ENCODE results near the gene ZNF311.

DNA sequence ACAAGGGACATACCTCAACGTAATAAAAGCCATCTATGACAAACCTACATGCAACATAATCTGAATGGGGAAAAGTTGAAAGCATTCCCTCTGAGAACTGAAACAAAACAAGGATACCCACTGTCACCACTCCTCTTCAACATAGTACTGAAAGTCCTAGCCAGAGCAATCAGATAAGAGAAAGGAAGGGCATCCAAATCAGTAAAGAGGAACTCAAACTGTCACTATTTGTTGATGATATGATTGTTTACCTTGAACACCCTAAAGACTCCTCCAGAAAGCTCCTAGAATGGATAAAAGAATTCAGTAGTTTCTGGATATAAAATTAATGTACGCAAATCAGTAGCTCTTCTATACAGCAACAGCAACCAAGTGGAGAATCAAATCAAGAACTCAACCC lies 39.4 kb downstream of the ZNF311 start:
- TF ChIP-seq, protein P1, sequence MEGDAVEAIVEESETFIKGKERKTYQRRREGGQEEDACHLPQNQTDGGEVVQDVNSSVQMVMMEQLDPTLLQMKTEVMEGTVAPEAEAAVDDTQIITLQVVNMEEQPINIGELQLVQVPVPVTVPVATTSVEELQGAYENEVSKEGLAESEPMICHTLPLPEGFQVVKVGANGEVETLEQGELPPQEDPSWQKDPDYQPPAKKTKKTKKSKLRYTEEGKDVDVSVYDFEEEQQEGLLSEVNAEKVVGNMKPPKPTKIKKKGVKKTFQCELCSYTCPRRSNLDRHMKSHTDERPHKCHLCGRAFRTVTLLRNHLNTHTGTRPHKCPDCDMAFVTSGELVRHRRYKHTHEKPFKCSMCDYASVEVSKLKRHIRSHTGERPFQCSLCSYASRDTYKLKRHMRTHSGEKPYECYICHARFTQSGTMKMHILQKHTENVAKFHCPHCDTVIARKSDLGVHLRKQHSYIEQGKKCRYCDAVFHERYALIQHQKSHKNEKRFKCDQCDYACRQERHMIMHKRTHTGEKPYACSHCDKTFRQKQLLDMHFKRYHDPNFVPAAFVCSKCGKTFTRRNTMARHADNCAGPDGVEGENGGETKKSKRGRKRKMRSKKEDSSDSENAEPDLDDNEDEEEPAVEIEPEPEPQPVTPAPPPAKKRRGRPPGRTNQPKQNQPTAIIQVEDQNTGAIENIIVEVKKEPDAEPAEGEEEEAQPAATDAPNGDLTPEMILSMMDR (optimal IDR thresholded peaks at IDR 0.05 in 1 of 3, IDR thresholded peaks at IDR 0.05 in 1 of 3, conservative IDR thresholded peaks at IDR 0.05 in 1 of 3; ENCODE audit: extremely low read depth in 1 of 3, insufficient read depth in 2 of 3, low read length in 3 of 3) = no peak
- TF ChIP-seq EZH2 (IDR thresholded peaks at IDR 0.05; ENCODE audit: low read length) = no peak
